ENCODE measurements around the gene SOX6.

DNA sequence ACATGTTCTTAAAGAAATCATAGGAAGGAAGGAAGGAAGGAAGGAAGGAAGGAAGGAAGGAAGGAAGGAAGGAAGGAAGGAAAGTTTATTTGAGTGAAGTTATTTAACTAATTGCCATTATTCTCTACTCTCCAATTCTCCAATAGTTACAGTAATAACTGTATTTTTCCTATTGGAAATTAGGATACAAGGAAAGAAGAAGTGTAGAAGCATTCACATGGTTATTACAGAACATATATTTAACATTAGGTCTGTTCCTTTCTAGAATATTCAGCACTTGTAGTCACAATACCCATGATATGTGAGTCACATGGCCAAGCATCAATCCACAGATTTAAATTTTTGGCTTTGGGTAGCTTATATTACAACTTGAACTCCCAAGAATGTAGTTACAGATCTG is 230.6 kb downstream of the SOX6 start:
- TF ChIP-seq CTCF (conservative IDR thresholded peaks at IDR 0.05): no peak
- no peak for TF ChIP-seq EZH2 (IDR thresholded peaks at IDR 0.05; ENCODE audit: low read depth)
